Glutamatergic neuron (in vitro differentiated cells): ENCODE results near the gene UGT1A4. TPM values are rescaled to one million over a fixed set of nuclear protein-coding genes. Genes with fewer than 3 reads are reported as not detected.

Experiments used
- DNase-seq: peaks from one replicate; pipeline ENCODE4 v3.0.0; 2022
- H3K27ac Mint-ChIP-seq: one replicate; pipeline ENCODE4 v1.8.0; 2020; ENCODE audit warnings: mild to moderate bottlenecking, mixed read lengths, inconsistent platforms; ENCODE audit not compliant: unreplicated experiment
- H3K27me3 Mint-ChIP-seq: one replicate; pipeline ENCODE4 v1.8.0; 2020; ENCODE audit warnings: mild to moderate bottlenecking, moderate library complexity, mixed read lengths, inconsistent platforms; ENCODE audit not compliant: unreplicated experiment
- H3K36me3 Mint-ChIP-seq: one replicate; pipeline ENCODE4 v1.8.0; 2020; ENCODE audit warnings: mild to moderate bottlenecking, mixed read lengths, inconsistent platforms; ENCODE audit not compliant: unreplicated experiment
- H3K4me1 Mint-ChIP-seq: one replicate; pipeline ENCODE4 v1.8.0; 2020; ENCODE audit warnings: mild to moderate bottlenecking, low read depth, mixed read lengths, inconsistent platforms; ENCODE audit not compliant: unreplicated experiment
- H3K4me3 Mint-ChIP-seq: one replicate; pipeline ENCODE4 v1.8.0; 2020; ENCODE audit warnings: mild to moderate bottlenecking, mixed read lengths, inconsistent platforms; ENCODE audit not compliant: unreplicated experiment
- H3K9me3 Mint-ChIP-seq: one replicate; pipeline ENCODE4 v1.8.0; 2020; ENCODE audit warnings: mild to moderate bottlenecking, moderate library complexity, mixed read lengths, inconsistent platforms; ENCODE audit not compliant: unreplicated experiment
- CTCF ChIP-seq: fragments of 200-600 bp; sonication (generic); IDR thresholded peaks from one replicate; pipeline ENCODE4 v1.5.0; 2021; ENCODE audit not compliant: partially characterized antibody, unreplicated experiment
- long read RNA-seq: library from polyadenylated mRNA; unstranded; transcript quantifications from one replicate; pipeline ENCODE4 v2.0.0, GENCODE V29; 2020; ENCODE audit not compliant: unreplicated experiment
- total RNA-seq: library from RNA; stranded (reverse); fragmentation: NEBNext Ultra II Directional; extraction: Animal tissue kit (Norgen Biotek cat#: 25700); gene quantifications from one replicate; pipeline ENCODE4 v1.2.1, GENCODE V29; 2021; ENCODE audit not compliant: unreplicated experiment

Gene UGT1A4
- total RNA-seq = not detected
- long read RNA-seq = 0 reads

GRCh38 chr2:233718552-233718951 is at the start of gene UGT1A4:
UGT1A4 (plus strand) TSS chr2:233718736; CDS start chr2:233718821, 85 bp downstream.
- no peaks in the 10 kb centered on the region for H3K27me3 Mint-ChIP-seq
- no peaks in the 10 kb centered on the region for H3K4me1 Mint-ChIP-seq
- no peaks in the 10 kb centered on the region for H3K36me3 Mint-ChIP-seq
- no peak within 1 kb of the TSS for H3K27ac Mint-ChIP-seq
- H3K4me3 Mint-ChIP-seq = no peak within 1 kb of the TSS
- DNase-seq = no peak
- no peak for TF ChIP-seq CTCF
- H3K9me3 Mint-ChIP-seq = no peaks in the 10 kb centered on the region

- Mint-ChIP-seq H3K36me3 (no peaks in the 10 kb centered on the region), H3K9me3 (no peaks in the 10 kb centered on the region), H3K4me1 (peaks cover 9% of the 10 kb centered on the region), H3K27ac (no peak within 1 kb of the TSS), H3K4me3 (no peak within 1 kb of the TSS), H3K27me3 (no peaks in the 10 kb centered on the region)
- TF ChIP-seq CTCF = no peak
- DNase-seq = no peak
Measured at GRCh38 chr2:233671290-233672161, 47.0 kb upstream of the UGT1A4 start, which contains the start of gene UGT1A9. UGT1A9 (plus strand) TSS chr2:233671898; CDS start chr2:233671935, 37 bp downstream.

- no peaks in the 10 kb centered on the region for H3K9me3 Mint-ChIP-seq
- peaks cover 9% of the 10 kb centered on the region for H3K4me1 Mint-ChIP-seq
- H3K36me3 Mint-ChIP-seq = no peaks in the 10 kb centered on the region
- H3K27me3 Mint-ChIP-seq = no peaks in the 10 kb centered on the region
- no peak overlapping the region for H3K27ac Mint-ChIP-seq
- TF ChIP-seq CTCF = no peak
- H3K4me3 Mint-ChIP-seq = no peak overlapping the region
- no peak for DNase-seq
Measured at GRCh38 chr2:233672886-233673285, 45.6 kb upstream of the UGT1A4 start.

DNA sequence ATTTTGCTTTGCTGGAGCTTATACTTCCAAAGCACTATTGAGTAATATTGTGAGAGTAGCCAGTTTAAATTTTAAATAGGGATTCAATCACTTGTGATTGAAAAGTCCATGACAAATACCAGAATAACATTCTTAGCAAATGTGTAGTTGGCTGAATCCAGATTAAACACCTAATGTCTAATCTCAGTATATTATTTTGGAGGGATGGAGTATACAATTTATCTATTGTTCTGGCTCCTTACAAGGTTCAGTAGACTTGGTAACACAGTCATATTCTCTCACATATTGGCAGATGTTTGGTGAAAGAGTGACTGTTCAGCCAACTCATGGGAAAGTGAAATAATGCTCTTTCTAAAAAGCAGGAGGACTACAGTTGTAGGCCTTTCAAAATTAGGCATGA is 44.6 kb upstream of the UGT1A4 start:
- Mint-ChIP-seq H3K4me1 (peaks cover 9% of the 10 kb centered on the region), H3K4me3 (no peak overlapping the region), H3K27me3 (no peaks in the 10 kb centered on the region), H3K36me3 (no peaks in the 10 kb centered on the region), H3K9me3 (no peaks in the 10 kb centered on the region), H3K27ac (no peak overlapping the region)
- no peak for TF ChIP-seq CTCF
- DNase-seq = no peak

GRCh38 chr2:233674314-233674713 is 44.2 kb upstream of the UGT1A4 start:
- no peaks in the 10 kb centered on the region for H3K36me3 Mint-ChIP-seq
- TF ChIP-seq CTCF = no peak

More at GRCh38 chr2:233674314-233674713, 44.2 kb upstream of the UGT1A4 start:
- peaks cover 9% of the 10 kb centered on the region for H3K4me1 Mint-ChIP-seq
- H3K9me3 Mint-ChIP-seq = no peaks in the 10 kb centered on the region
- DNase-seq = no peak
- no peaks in the 10 kb centered on the region for H3K27me3 Mint-ChIP-seq
- no peak overlapping the region for H3K27ac Mint-ChIP-seq
- H3K4me3 Mint-ChIP-seq = no peak overlapping the region
